Keratinocyte (primary cell): ENCODE results near the gene DENND10. TPM values are rescaled to one million over a fixed set of nuclear protein-coding genes. Genes with fewer than 3 reads are reported as not detected.

ENCODE experiments used
- DNase-seq: peaks from one replicate; pipeline ENCODE4 v3.0.0-alpha.2; 2011; ENCODE audit warnings: low read depth, missing footprints, low spot score
- FAIRE-seq: peaks from 2 replicates; lab custom pipeline; 2011; peaks lifted over from hg19 to GRCh38; lab: Jason Lieb, UNC
- H2AFZ ChIP-seq: 2 replicates; pipeline ENCODE4 v1.6.0; 2012; ENCODE audit warnings: low read length, control low read depth, inconsistent platforms; ENCODE audit not compliant: control insufficient read depth
- H3K27ac ChIP-seq: 2 replicates; pipeline ENCODE4 v1.5.1; 2011; ENCODE audit warnings: low read length; ENCODE audit not compliant: control insufficient read depth, insufficient read depth
- H3K27me3 ChIP-seq: 3 replicates; pipeline ENCODE4 v1.6.0; 2011; ENCODE audit warnings: low read length; ENCODE audit not compliant: control insufficient read depth, insufficient read depth; ENCODE audit errors: extremely low read depth
- H3K36me3 ChIP-seq, 2 experiments: 2 replicates in 1 of 2; 3 replicates in 1 of 2; pipeline ENCODE4 v1.5.1; 2011; ENCODE audit warnings: low read length in 2 of 2, mild to moderate bottlenecking in 1 of 2; ENCODE audit not compliant: control insufficient read depth in 2 of 2, insufficient read depth in 2 of 2; ENCODE audit errors: extremely low read depth in 1 of 2
- H3K4me1 ChIP-seq: 3 replicates; pipeline ENCODE4 v1.5.1; 2011; ENCODE audit warnings: low read length; ENCODE audit not compliant: control insufficient read depth, insufficient read depth; ENCODE audit errors: extremely low read depth
- H3K4me2 ChIP-seq: 3 replicates; pipeline ENCODE4 v1.6.0; 2011; ENCODE audit warnings: low read depth, low read length; ENCODE audit not compliant: control insufficient read depth, insufficient read depth; ENCODE audit errors: extremely low read depth
- H3K4me3 ChIP-seq, 3 experiments: fragments of 200-600 bp in 1 of 3; sonication (generic) in 1 of 3; 2 replicates in 2 of 3; 3 replicates in 1 of 3; pipeline ENCODE4 v1.5.1; 2011 to 2016; ENCODE audit warnings: low read length in 3 of 3, mild to moderate bottlenecking in 3 of 3, control low read depth in 2 of 3, inconsistent platforms in 1 of 3, low read depth in 1 of 3, mixed read lengths in 1 of 3, mixed run types in 1 of 3, moderate library complexity in 1 of 3; ENCODE audit not compliant: control insufficient read depth in 2 of 3, insufficient read depth in 2 of 3; ENCODE audit errors: extremely low read depth in 1 of 3
- H3K79me2 ChIP-seq: 2 replicates; pipeline ENCODE4 v1.6.0; 2012; ENCODE audit warnings: low read length; ENCODE audit not compliant: control insufficient read depth, insufficient read depth
- H3K9ac ChIP-seq: 3 replicates; pipeline ENCODE4 v1.6.0; 2011; ENCODE audit warnings: low read length; ENCODE audit not compliant: control insufficient read depth, insufficient read depth; ENCODE audit errors: extremely low read depth
- H3K9me1 ChIP-seq: 3 replicates; pipeline ENCODE4 v1.6.0; 2011; ENCODE audit warnings: low read length; ENCODE audit not compliant: control insufficient read depth, insufficient read depth; ENCODE audit errors: extremely low read depth
- H3K9me3 ChIP-seq: 2 replicates; pipeline ENCODE4 v1.5.1; 2012; ENCODE audit warnings: low read depth, low read length; ENCODE audit not compliant: control insufficient read depth
- H4K20me1 ChIP-seq: 3 replicates; pipeline ENCODE4 v1.6.0; 2011; ENCODE audit warnings: low read length; ENCODE audit not compliant: control insufficient read depth, insufficient read depth; ENCODE audit errors: extremely low read depth
- CTCF ChIP-seq, 3 experiments: IDR thresholded peaks in 1 of 3; conservative IDR thresholded peaks in 1 of 3; optimal IDR thresholded peaks in 1 of 3; 2 replicates in 2 of 3; 3 replicates in 1 of 3; pipeline versions ENCODE3 to v1.5.1; 2011; ENCODE audit warnings: low read length in 3 of 3, mild to moderate bottlenecking in 3 of 3, moderate library complexity in 2 of 3, control low read depth in 1 of 3, inconsistent platforms in 1 of 3; ENCODE audit not compliant: insufficient read depth in 2 of 3; ENCODE audit errors: extremely low read depth in 1 of 3
- EZH2 ChIP-seq: IDR thresholded peaks from one replicate; pipeline ENCODE4 v1.6.1; 2012; ENCODE audit warnings: inconsistent platforms, mild to moderate bottlenecking, low read length, moderate library complexity
- dilution Hi-C: fragments of 300-500 bp; cut with MboI; formaldehyde crosslinking; loops from one replicate; pipeline ENCODE4 v1.7.0; 2020; ENCODE audit warnings: low sequenced_read_pairs; ENCODE audit not compliant: extremely low pct_ligation_motif_present
- polyA plus RNA-seq, 5 experiments: library from polyadenylated mRNA; depleted of rRNA in 3 of 5; stranded (reverse) in 3 of 5; stranded (forward) in 1 of 5; unstranded in 1 of 5; fragments of >200 nt; gene quantifications; 1 replicate in 1 of 5; 2 replicates in 3 of 5; 3 replicates in 1 of 5; pipeline versions ENCODE4 v1.2.1 to v1.2.3, GENCODE V29; 2011 to 2012; ENCODE audit warnings: missing spikeins in 2 of 5, low read depth in 1 of 5, low replicate concordance in 1 of 5

Gene DENND10
- polyA plus RNA-seq, 1 donor (not counting 4 experiments of a cell fraction or from before 2014, with no cell fraction given) = 76.5 TPM

GRCh38 chr10:119129721-119130120 is 25.8 kb downstream of the DENND10 start:
- Histone ChIP-seq H3K79me2 (no peaks in the 10 kb centered on the region), H3K36me3 (peaks cover 12 to 24% of the 10 kb centered on the region in 2 experiments), H3K4me3 (no peak overlapping the region), H3K9ac (no peak overlapping the region), H2AFZ (no peak overlapping the region), H3K4me1 (no peaks in the 10 kb centered on the region), H3K4me2 (no peak overlapping the region), H3K27me3 (no peaks in the 10 kb centered on the region), H3K9me3 (no peaks in the 10 kb centered on the region), H4K20me1 (no peaks in the 10 kb centered on the region), H3K9me1 (no peaks in the 10 kb centered on the region), H3K27ac (no peak overlapping the region)
- DNase-seq = no peak
- no peak for TF ChIP-seq EZH2
- TF ChIP-seq CTCF (optimal IDR thresholded peaks at IDR 0.05 in 1 of 3, IDR thresholded peaks at IDR 0.05 in 1 of 3, conservative IDR thresholded peaks at IDR 0.05 in 1 of 3; ENCODE audit: extremely low read depth in 1 of 3, insufficient read depth in 2 of 3, low read length in 3 of 3) = no peak
- dilution Hi-C loops = no loop called here
- no peak for FAIRE-seq

GRCh38 chr10:119131512-119132240 is 27.8 kb downstream of the DENND10 start:
- dilution Hi-C loops = no loop called here
- no peaks in the 10 kb centered on the region for H4K20me1 ChIP-seq
- DNase-seq (no peak), FAIRE-seq (no peak)
- no peak overlapping the region for H3K4me2 ChIP-seq
- no peak overlapping the region for H3K9ac ChIP-seq
- H3K27me3 ChIP-seq = no peaks in the 10 kb centered on the region
- TF ChIP-seq EZH2 (no peak), CTCF (optimal IDR thresholded peaks at IDR 0.05 in 1 of 3, IDR thresholded peaks at IDR 0.05 in 1 of 3, conservative IDR thresholded peaks at IDR 0.05 in 1 of 3; ENCODE audit: extremely low read depth in 1 of 3, insufficient read depth in 2 of 3, low read length in 3 of 3) (no peak)
- H3K4me3 ChIP-seq = no peak overlapping the region
- H3K27ac ChIP-seq = no peak overlapping the region
- no peaks in the 10 kb centered on the region for H3K9me1 ChIP-seq
- no peaks in the 10 kb centered on the region for H3K79me2 ChIP-seq
- no peaks in the 10 kb centered on the region for H3K9me3 ChIP-seq
- H3K36me3 ChIP-seq = peaks cover 12 to 25% of the 10 kb centered on the region in 2 experiments
- H2AFZ ChIP-seq = no peak overlapping the region
- H3K4me1 ChIP-seq = no peaks in the 10 kb centered on the region
